DND-41 (cell line): ENCODE data around the gene TMEM87B.
"Not testable (repeated sequence)": the region's sequence is repeated elsewhere in the genome, so short reads cannot be mapped to it uniquely, and the experiment has no call there.

Experiments used
- ATAC-seq: fragments of 200-7000 bp; cut with Tn5 transposase; 3 replicates; pipeline ENCODE4 v1.9.1; 2021; ENCODE audit warnings: low read depth; ENCODE audit not compliant: insufficient read depth
- DNase-seq: peaks from one replicate; pipeline ENCODE4 v3.0.0-alpha.2; 2020
- H2AFZ ChIP-seq: 2 replicates; pipeline ENCODE4 v1.6.0; 2012; ENCODE audit warnings: low read depth, low read length
- H3K27ac ChIP-seq: 2 replicates; pipeline ENCODE4 v1.5.1; 2012; ENCODE audit warnings: low read length, inconsistent platforms
- H3K27me3 ChIP-seq: fragments of 200-600 bp; sonication (generic); 2 replicates; pipeline ENCODE4 v1.6.0; 2012; ENCODE audit warnings: low read length, mild to moderate bottlenecking, inconsistent platforms; ENCODE audit not compliant: insufficient read depth, poor library complexity
- H3K36me3 ChIP-seq: 2 replicates; pipeline ENCODE4 v1.5.1; 2012; ENCODE audit warnings: low read length, inconsistent platforms; ENCODE audit not compliant: insufficient read depth
- H3K4me1 ChIP-seq: 2 replicates; pipeline ENCODE4 v1.5.1; 2012; ENCODE audit warnings: mild to moderate bottlenecking, low read length; ENCODE audit not compliant: insufficient read depth
- H3K4me2 ChIP-seq: 2 replicates; pipeline ENCODE4 v1.6.0; 2012; ENCODE audit warnings: mild to moderate bottlenecking, moderate library complexity, low read length, inconsistent platforms; ENCODE audit not compliant: insufficient read depth
- H3K4me3 ChIP-seq, 2 experiments: fragments of 200-600 bp in 1 of 2; shearing (Covaris generic) in 1 of 2; 2 replicates each; pipeline ENCODE4 v1.5.1; 2012 to 2016; ENCODE audit warnings: inconsistent platforms in 2 of 2, low read length in 2 of 2, mild to moderate bottlenecking in 2 of 2, low read depth in 1 of 2, moderate library complexity in 1 of 2
- H3K79me2 ChIP-seq: 2 replicates; pipeline ENCODE4 v1.6.0; 2012; ENCODE audit warnings: low read length, inconsistent platforms; ENCODE audit not compliant: insufficient read depth
- H3K9ac ChIP-seq: 2 replicates; pipeline ENCODE4 v1.6.0; 2012; ENCODE audit warnings: low read depth, mild to moderate bottlenecking, inconsistent platforms, low read length, moderate library complexity
- H3K9me3 ChIP-seq: 2 replicates; pipeline ENCODE4 v1.5.1; 2012; ENCODE audit warnings: low read length, moderate library complexity, mild to moderate bottlenecking, inconsistent platforms; ENCODE audit not compliant: insufficient read depth, severe bottlenecking
- H4K20me1 ChIP-seq: 2 replicates; pipeline ENCODE4 v1.6.0; 2012; ENCODE audit warnings: low read length; ENCODE audit not compliant: insufficient read depth
- EZH2 ChIP-seq: IDR thresholded peaks from 3 replicates; pipeline ENCODE4 v1.6.1; 2012; ENCODE audit warnings: borderline replicate concordance, low read depth, mild to moderate bottlenecking, moderate library complexity, low read length, inconsistent platforms; ENCODE audit not compliant: severe bottlenecking
- TF ChIP-seq, protein P1 (sequence below): IDR thresholded peaks from 2 replicates; pipeline ENCODE4 v1.5.1; 2012; ENCODE audit warnings: borderline replicate concordance, low read length, moderate library complexity, mild to moderate bottlenecking; ENCODE audit not compliant: poor library complexity, severe bottlenecking; ENCODE audit errors: extremely low read depth

TMEM87B gene

DNA sequence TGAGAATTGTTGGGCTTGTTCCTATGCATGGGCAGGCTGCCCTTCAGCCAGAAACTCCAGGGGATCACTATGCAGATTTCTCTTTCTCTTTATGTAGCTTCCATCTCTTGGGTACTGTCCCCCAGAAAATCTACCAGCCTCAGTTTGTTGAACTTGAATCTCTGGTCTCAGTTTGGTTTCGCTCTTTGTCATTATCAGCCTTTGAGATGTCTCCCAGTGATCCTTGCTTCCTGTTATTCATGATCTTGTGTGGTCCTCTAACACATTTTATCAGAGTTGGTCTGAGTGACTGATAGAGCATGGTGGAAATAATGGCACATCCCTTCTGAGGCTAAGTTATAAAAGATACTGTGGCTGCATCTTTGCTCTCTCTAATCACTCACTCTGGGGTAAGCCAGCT, 7.8 kb downstream of the TMEM87B start:
- Histone ChIP-seq H3K27ac (no peak overlapping the region), H4K20me1 (no peaks in the 10 kb centered on the region), H3K79me2 (peaks cover 3% of the 10 kb centered on the region; the same call in 1 of the 2 replicates), H2AFZ (no peak overlapping the region), H3K36me3 (peaks cover 40% of the 10 kb centered on the region), H3K27me3 (no peaks in the 10 kb centered on the region), H3K9ac (no peak overlapping the region), H3K4me1 (no peaks in the 10 kb centered on the region), H3K4me3 (no peak overlapping the region), H3K9me3 (no peaks in the 10 kb centered on the region), H3K4me2 (no peak overlapping the region)
- DNase-seq (no peak), ATAC-seq (no peak)
- TF ChIP-seq, protein P1, sequence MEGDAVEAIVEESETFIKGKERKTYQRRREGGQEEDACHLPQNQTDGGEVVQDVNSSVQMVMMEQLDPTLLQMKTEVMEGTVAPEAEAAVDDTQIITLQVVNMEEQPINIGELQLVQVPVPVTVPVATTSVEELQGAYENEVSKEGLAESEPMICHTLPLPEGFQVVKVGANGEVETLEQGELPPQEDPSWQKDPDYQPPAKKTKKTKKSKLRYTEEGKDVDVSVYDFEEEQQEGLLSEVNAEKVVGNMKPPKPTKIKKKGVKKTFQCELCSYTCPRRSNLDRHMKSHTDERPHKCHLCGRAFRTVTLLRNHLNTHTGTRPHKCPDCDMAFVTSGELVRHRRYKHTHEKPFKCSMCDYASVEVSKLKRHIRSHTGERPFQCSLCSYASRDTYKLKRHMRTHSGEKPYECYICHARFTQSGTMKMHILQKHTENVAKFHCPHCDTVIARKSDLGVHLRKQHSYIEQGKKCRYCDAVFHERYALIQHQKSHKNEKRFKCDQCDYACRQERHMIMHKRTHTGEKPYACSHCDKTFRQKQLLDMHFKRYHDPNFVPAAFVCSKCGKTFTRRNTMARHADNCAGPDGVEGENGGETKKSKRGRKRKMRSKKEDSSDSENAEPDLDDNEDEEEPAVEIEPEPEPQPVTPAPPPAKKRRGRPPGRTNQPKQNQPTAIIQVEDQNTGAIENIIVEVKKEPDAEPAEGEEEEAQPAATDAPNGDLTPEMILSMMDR, result no peak
- no peak for TF ChIP-seq EZH2

DNA sequence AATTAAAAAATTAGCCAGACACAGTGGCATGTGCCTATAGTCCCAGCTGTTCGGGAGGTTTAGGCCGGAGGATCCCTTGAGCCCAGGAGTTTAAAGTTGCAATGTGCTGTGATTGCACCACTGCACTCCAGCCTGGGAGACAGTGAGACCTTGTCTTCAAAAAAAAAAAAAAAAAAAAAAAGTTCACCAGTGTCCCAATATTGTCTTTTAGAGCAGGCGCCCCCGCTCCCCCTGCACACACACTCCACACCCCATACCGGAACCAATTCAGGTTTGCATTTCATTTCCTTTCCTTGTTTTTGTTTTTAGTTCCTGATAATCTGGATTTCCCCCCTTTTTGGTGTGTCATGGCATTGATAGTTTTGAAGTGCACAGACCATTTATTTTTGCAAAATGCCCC, 10.4 kb downstream of the TMEM87B start:
- no peak overlapping the region for H2AFZ ChIP-seq
- DNase-seq (no peak), ATAC-seq (no peak)
- no peaks in the 10 kb centered on the region for H3K4me1 ChIP-seq
- no peak overlapping the region for H3K4me2 ChIP-seq
- H3K36me3 ChIP-seq, result peaks cover 40% of the 10 kb centered on the region
- H3K27me3 ChIP-seq, result no peaks in the 10 kb centered on the region
- no peak overlapping the region for H3K27ac ChIP-seq
- no peaks in the 10 kb centered on the region for H3K79me2 ChIP-seq
- H3K9ac ChIP-seq, result no peak overlapping the region
- H3K9me3 ChIP-seq, result no peaks in the 10 kb centered on the region
- H3K4me3 ChIP-seq, result no peak overlapping the region
- H4K20me1 ChIP-seq, result no peaks in the 10 kb centered on the region
- no peak for TF ChIP-seq EZH2
- TF ChIP-seq, protein P1, result no peak

DNA sequence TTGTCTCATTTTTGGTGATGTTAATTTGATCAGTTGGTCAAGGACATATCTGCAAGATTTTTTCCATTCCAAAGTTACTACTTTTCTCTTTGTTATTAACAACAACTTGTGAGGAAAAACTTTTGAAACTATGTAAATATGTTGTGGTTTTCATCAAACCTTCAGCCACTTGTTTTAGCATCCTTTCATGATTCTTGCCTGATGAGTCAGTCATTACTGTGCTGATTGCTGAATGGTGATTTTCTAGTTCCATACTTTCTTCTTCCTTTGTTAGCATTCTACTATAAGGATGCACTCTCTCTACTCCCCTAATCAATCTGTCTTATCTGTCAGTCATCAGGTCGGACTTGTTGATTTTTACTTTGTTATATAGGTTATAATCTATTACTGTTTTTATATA, 10.9 kb downstream of the TMEM87B start:
- Histone ChIP-seq H3K9me3 (no peaks in the 10 kb centered on the region), H3K4me2 (no peak overlapping the region), H3K36me3 (peaks cover 40% of the 10 kb centered on the region), H2AFZ (no peak overlapping the region), H3K4me3 (no peak overlapping the region), H3K4me1 (no peaks in the 10 kb centered on the region), H3K9ac (no peak overlapping the region), H3K27me3 (no peaks in the 10 kb centered on the region), H4K20me1 (no peaks in the 10 kb centered on the region), H3K79me2 (no peaks in the 10 kb centered on the region), H3K27ac (no peak overlapping the region)
- ATAC-seq (no peak), DNase-seq (no peak)
- TF ChIP-seq, protein P1, result no peak
- no peak for TF ChIP-seq EZH2

DNA sequence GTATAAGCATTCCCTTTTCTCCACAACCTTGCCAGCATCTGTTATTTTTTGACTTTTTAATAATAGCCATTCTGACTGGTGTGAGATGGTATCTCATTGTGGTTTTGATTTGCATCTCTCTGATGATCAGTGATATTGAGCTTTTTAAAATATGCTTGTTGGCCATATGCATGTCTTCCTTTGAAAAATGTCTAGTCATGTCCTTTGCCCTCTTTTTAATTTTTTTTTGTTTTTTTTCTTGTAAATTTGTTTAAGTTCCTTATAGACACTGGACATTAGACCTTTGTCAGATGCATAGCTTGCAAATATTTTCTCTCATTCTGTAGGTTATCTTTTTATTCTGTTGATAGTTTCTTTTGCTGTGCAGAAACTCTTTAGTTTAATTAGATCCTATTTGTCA, 14.7 kb downstream of the TMEM87B start:
- not testable (repeated sequence) for H4K20me1 ChIP-seq
- H3K36me3 ChIP-seq, result peaks cover 31% of the 10 kb centered on the region

More for the DNA sequence above, 14.7 kb downstream of the TMEM87B start:
- not testable (repeated sequence) for H3K9me3 ChIP-seq, H3K4me2 ChIP-seq, DNase-seq, H3K27ac ChIP-seq, H3K9ac ChIP-seq, H3K4me3 ChIP-seq, ATAC-seq, H3K79me2 ChIP-seq, H3K4me1 ChIP-seq, H2AFZ ChIP-seq, H3K27me3 ChIP-seq
